ENCODE results near the gene METTL3. TPM values are rescaled to one million over a fixed set of nuclear protein-coding genes. Genes with fewer than 3 reads are reported as not detected.

The METTL3 gene
- total RNA-seq, 3 donors from 2014 or later = 51.4 to 79.6 (median 79.6) TPM

DNA sequence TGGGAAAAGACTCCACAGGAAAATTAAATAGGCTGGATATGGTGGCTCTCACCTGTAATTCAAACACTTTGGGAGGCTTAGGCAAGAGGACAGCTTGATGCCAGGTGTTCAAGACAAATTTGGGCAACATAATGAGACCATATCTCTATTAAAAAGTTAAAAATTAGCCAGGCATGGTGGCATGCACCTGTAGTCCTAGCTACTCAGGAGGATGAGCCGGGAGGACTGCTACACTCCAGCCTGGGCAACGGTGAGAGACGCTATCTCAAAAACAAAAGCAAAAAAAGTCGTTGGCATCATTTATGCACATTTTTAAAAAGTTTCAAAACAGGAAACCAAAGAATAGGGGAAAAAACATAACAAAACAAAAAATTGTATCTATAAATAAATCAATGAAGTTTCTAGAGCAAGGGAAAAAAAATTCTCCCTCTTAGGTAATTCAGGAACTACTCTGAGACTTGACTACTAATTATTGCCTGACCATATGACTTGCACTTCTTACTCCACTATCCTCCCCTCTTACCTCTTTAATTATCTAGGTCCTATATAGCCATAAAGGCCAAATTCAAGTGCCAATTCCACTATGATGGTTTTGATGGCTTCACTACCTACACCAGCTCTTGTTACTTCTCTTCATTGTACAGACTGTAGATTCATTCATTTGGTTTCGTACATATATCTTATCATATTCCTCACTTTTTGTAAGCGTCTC is 1.6 kb downstream of the METTL3 start:
- H3K27me3 ChIP-seq = no peaks in the 10 kb centered on the region
- DNase-seq (ENCODE audit: low spot score in 2 of 2) = no peak
- no peak overlapping the region for H3K27ac ChIP-seq
- H3K4me3 ChIP-seq = peak overlapping the region in 1 of 3 donors; percentile 84
- no peaks in the 10 kb centered on the region for H3K9me3 ChIP-seq
- H3K36me3 ChIP-seq = no peaks in the 10 kb centered on the region
- TF ChIP-seq, protein P1, sequence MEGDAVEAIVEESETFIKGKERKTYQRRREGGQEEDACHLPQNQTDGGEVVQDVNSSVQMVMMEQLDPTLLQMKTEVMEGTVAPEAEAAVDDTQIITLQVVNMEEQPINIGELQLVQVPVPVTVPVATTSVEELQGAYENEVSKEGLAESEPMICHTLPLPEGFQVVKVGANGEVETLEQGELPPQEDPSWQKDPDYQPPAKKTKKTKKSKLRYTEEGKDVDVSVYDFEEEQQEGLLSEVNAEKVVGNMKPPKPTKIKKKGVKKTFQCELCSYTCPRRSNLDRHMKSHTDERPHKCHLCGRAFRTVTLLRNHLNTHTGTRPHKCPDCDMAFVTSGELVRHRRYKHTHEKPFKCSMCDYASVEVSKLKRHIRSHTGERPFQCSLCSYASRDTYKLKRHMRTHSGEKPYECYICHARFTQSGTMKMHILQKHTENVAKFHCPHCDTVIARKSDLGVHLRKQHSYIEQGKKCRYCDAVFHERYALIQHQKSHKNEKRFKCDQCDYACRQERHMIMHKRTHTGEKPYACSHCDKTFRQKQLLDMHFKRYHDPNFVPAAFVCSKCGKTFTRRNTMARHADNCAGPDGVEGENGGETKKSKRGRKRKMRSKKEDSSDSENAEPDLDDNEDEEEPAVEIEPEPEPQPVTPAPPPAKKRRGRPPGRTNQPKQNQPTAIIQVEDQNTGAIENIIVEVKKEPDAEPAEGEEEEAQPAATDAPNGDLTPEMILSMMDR (IDR thresholded peaks at IDR 0.05) = no peak
- TF ChIP-seq POLR2AphosphoS5 (IDR thresholded peaks at IDR 0.05) (no peak), POLR2A (IDR thresholded peaks at IDR 0.05) (no peak)
- peaks cover 0 to 15% of the 10 kb centered on the region in 2 donors for H3K4me1 ChIP-seq
- intact Hi-C loops (cut with DNase I; ENCODE audit: low total_unique reads) = no loop called here

GRCh38 chr14:21506557-21506956 is 4.6 kb downstream of the METTL3 start:
- intact Hi-C loops (cut with DNase I; ENCODE audit: low total_unique reads) = no loop called here
- Histone ChIP-seq H3K9me3 (no peaks in the 10 kb centered on the region), H3K27me3 (no peaks in the 10 kb centered on the region), H3K4me3 (no peak overlapping the region), H3K27ac (no peak overlapping the region), H3K4me1 (peaks cover 0 to 15% of the 10 kb centered on the region in 2 donors), H3K36me3 (no peaks in the 10 kb centered on the region)
- TF ChIP-seq, protein P1 (IDR thresholded peaks at IDR 0.05) = no peak
- no peak for TF ChIP-seq POLR2A (IDR thresholded peaks at IDR 0.05)
- TF ChIP-seq POLR2AphosphoS5 (IDR thresholded peaks at IDR 0.05) = no peak
- DNase-seq (ENCODE audit: low spot score in 2 of 2) = no peak

DNA sequence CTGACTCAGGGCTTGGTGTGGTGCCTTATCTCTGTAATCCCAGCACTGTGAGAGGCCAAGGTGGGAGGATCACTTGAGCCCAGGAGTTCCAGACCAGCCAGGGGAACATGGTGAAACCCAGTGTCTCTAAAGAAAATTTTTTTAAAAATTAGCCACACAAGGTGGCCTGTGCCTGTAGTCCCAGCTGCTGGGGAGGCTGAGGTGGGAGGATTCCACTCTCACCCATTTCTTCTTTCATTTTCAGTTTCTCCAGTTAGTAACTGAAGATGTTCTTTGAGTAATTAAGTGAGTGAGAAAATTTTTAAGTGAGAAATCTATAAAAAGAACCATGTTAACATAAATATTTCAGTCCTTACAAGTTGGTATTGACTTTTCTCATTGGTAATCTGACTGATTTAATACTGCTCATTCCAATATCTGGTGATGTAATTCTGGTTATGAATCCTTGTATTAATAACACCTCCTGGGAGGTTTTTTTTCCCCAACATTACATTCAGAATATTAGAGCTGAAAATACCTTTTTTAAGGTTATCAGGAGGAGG is 6.1 kb downstream of the METTL3 start:
- TF ChIP-seq POLR2AphosphoS5 (IDR thresholded peaks at IDR 0.05) (no peak), POLR2A (IDR thresholded peaks at IDR 0.05) (no peak)
- TF ChIP-seq, protein P1 (IDR thresholded peaks at IDR 0.05) = no peak
- no peaks in the 10 kb centered on the region for H3K9me3 ChIP-seq

DNA sequence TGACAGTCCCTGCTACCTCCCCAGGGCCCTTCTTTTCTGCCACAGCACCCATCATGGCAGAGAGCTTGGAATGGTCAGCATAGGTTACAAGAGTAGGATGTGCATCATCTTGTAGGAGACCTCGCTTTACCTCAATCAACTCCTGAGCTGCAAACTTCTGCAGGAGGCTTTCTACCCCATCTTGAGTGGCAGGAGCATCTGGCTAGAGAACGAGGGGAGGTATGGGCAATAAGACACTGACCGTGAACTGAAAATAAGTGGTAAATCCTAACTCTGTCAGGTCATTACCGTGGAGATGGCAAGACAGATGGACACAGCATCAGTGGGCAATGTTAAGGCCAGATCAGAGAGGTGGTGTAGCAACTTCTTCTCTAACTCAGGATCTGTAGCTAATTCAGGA is 7.8 kb downstream of the METTL3 start:
- Histone ChIP-seq H3K4me1 (no peaks in the 10 kb centered on the region), H3K9me3 (no peaks in the 10 kb centered on the region), H3K4me3 (no peak overlapping the region), H3K27ac (peak overlapping the region; percentile 15 to 30), H3K27me3 (no peaks in the 10 kb centered on the region), H3K36me3 (no peaks in the 10 kb centered on the region)
- DNase-seq (ENCODE audit: low spot score in 2 of 2) = no peak
- TF ChIP-seq, protein P1 (IDR thresholded peaks at IDR 0.05) = no peak
- no peak for TF ChIP-seq POLR2AphosphoS5 (IDR thresholded peaks at IDR 0.05)
- TF ChIP-seq POLR2A (IDR thresholded peaks at IDR 0.05) = no peak
- intact Hi-C loops (cut with DNase I; ENCODE audit: low total_unique reads) = no loop called here

More for the DNA sequence above, 6.1 kb downstream of the METTL3 start:
- no peak overlapping the region for H3K4me3 ChIP-seq
- H3K36me3 ChIP-seq = no peaks in the 10 kb centered on the region
- intact Hi-C loops (cut with DNase I; ENCODE audit: low total_unique reads) = no loop called here
- H3K4me1 ChIP-seq = peaks cover 0 to 11% of the 10 kb centered on the region in 2 donors
- H3K27ac ChIP-seq = no peak overlapping the region
- DNase-seq (ENCODE audit: low spot score in 2 of 2) = no peak
- H3K27me3 ChIP-seq = no peaks in the 10 kb centered on the region

DNA sequence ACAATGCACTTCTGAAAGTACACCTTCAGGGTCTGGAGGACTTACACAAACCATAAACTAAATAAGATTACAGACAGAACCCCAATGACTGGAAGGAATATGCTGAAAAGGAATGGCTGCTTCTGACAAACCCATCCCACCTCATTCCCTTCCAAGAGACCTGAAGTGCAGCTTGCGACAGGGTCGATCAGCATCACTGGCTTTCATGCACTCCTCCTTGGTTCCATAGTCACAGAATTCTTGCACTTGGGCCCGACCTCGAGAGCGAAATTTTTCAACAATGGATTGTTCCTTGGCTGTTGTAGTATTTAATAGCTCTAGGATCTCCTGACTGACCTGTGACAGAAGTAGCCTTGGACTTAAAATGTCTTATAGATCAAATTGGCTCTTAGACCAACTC is 9.6 kb downstream of the METTL3 start:
- no peaks in the 10 kb centered on the region for H3K36me3 ChIP-seq
- H3K4me1 ChIP-seq = no peaks in the 10 kb centered on the region
- H3K9me3 ChIP-seq = no peaks in the 10 kb centered on the region
- H3K27me3 ChIP-seq = no peaks in the 10 kb centered on the region
- no peak overlapping the region for H3K27ac ChIP-seq
- TF ChIP-seq POLR2A (IDR thresholded peaks at IDR 0.05) (no peak), POLR2AphosphoS5 (IDR thresholded peaks at IDR 0.05) (no peak)
- TF ChIP-seq, protein P1 (IDR thresholded peaks at IDR 0.05) = no peak
- H3K4me3 ChIP-seq = no peak overlapping the region
- no peak for DNase-seq (ENCODE audit: low spot score in 2 of 2)
- intact Hi-C loops (cut with DNase I; ENCODE audit: low total_unique reads) = no loop called here

All from breast epithelium (tissue), 4 donors.